Urinary bladder (tissue), 4 donors: Measurements from ENCODE around the gene MDM2. TPM values are rescaled to one million over a fixed set of nuclear protein-coding genes. Genes with fewer than 3 reads are reported as not detected.
"Not testable (repeated sequence)": the region's sequence is repeated elsewhere in the genome, so short reads cannot be mapped to it uniquely, and the experiment has no call there.

ENCODE experiments used
- DNase-seq: peaks from one replicate; pipeline ENCODE4 v3.0.0-alpha.2; 2015; ENCODE audit errors: extremely low spot score
- H3K27ac ChIP-seq: one replicate; pipeline ENCODE4 v1.5.1; 2013; ENCODE audit warnings: low read depth, mild to moderate bottlenecking, moderate library complexity
- H3K36me3 ChIP-seq: one replicate; pipeline ENCODE4 v1.6.1; 2013; ENCODE audit warnings: mild to moderate bottlenecking, moderate library complexity; ENCODE audit not compliant: insufficient read depth
- H3K4me1 ChIP-seq: one replicate; pipeline ENCODE4 v1.6.1; 2013; ENCODE audit warnings: mild to moderate bottlenecking, moderate library complexity; ENCODE audit not compliant: insufficient read depth
- H3K4me3 ChIP-seq: one replicate; pipeline ENCODE4 v1.5.1; 2013; ENCODE audit warnings: low read depth, low read length
- WGBS: extraction: QIAGEN DNeasy Blood & Tissue Kit; methylation state at CpG from one replicate; pipeline ENCODE4 v1.1.7; 2013; 5-methylcytosine and 5-hydroxymethylcytosine counted together
- polyA plus RNA-seq: library from polyadenylated mRNA; stranded (reverse); fragments of 200-250 nt; gene quantifications from one replicate; pipeline ENCODE4 v1.2.3, GENCODE V29; 2013
- total RNA-seq: library from RNA; depleted of rRNA; stranded (reverse); fragments of >200 nt; gene quantifications from one replicate; pipeline ENCODE4 v1.2.3, GENCODE V29; 2014
- donor health status: healthy with polysubstance abuse.
- donor health status: healthy.

The MDM2 gene
- total and polyA plus RNA-seq, 2 donors = 14.9 to 98.0 TPM

- no peak overlapping the region for H3K27ac ChIP-seq
- DNase-seq = no peak
- peaks cover 2% of the 10 kb centered on the region for H3K4me1 ChIP-seq
- no peak overlapping the region for H3K4me3 ChIP-seq
- H3K36me3 ChIP-seq = peaks cover 6% of the 10 kb centered on the region
- 89% methylated on average over 4 of the region's 4 CpGs for WGBS
Observed at GRCh38 chr12:68832504-68832867, 24.5 kb downstream of the MDM2 start.

DNA sequence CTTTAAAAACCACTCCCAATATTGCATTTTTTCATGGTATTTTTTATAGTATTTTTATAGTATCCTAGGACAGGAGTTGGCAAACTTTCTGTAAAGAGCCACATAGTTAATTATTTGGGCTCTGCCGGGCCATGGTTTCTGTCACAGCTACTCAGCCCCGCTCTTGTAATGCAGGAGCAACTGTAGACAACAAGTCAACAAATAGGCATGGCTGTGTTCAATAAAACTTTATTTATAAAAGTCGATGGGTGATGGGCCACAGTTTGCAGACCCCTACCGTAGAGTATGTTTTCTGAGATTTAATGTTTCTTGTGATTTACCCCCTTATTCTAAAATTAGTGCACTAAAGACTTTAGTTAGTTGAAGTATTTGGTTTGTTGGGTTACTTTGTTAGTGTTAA, 25.5 kb downstream of the MDM2 start:
- 96% methylated on average over 4 of the region's 4 CpGs for WGBS
- H3K27ac ChIP-seq = no peak overlapping the region
- H3K4me3 ChIP-seq = no peak overlapping the region
- peaks cover 9% of the 10 kb centered on the region for H3K36me3 ChIP-seq
- peaks cover 2% of the 10 kb centered on the region for H3K4me1 ChIP-seq
- DNase-seq = no peak

DNA sequence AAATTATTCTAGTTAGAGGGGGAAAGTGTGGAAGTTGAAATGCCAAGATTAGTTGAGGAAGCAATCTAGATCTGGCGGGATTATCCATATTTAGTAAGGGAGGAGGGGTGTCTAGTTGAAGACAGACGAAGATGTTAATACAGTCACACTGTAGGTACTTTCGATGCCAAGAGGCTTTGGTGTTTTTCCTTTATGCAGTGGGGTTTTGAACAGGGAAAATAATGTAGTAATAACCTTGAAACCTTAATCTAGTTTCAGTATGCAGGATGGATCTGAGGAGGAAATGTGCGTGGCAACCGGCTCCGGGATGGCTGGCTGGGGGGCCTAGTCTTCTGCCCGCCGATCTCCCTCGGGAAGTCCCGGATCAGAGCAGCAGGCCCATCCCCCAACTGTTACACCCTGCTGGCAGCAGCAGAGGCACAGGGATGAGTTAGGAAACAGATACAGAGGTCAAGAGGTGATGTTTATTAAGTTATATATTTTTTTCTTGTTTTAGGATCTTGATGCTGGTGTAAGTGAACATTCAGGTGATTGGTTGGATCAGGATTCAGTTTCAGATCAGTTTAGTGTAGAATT, 27.4 kb downstream of the MDM2 start:
- Histone ChIP-seq H3K36me3 (peaks cover 9% of the 10 kb centered on the region), H3K4me1 (peaks cover 2% of the 10 kb centered on the region), H3K4me3 (no peak overlapping the region), H3K27ac (no peak overlapping the region)
- DNase-seq = no peak
- WGBS = 52% methylated on average over 10 of the region's 10 CpGs

DNA sequence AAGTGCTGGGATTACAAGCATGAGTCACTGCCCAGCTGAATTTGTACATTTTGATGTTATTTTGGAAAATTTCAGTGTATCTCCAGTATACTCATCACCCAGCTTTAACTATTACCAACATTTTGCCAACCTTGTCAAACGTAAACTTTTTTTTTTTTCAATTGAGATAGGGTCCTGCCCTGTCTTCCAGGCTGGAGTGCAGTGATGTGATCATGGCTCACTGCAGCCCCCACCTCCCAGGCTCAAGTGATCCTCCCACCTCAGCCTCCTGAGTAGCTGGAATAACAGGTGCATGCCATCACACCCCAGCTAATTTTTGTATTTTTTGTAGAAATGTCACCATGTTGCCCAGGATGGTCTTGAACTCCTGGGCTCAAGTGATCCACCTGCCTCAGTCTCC, 29.2 kb downstream of the MDM2 start:
- Histone ChIP-seq H3K4me3 (no peak overlapping the region), H3K27ac (no peak overlapping the region), H3K36me3 (peaks cover 9% of the 10 kb centered on the region), H3K4me1 (peaks cover 2% of the 10 kb centered on the region)
- no peak for DNase-seq
- 92% methylated on average over 1 of the region's 1 CpG for WGBS

GRCh38 chr12:68838046-68838886, 30.3 kb downstream of the MDM2 start:
- Histone ChIP-seq H3K4me1 (peaks cover 2% of the 10 kb centered on the region), H3K4me3 (no peak overlapping the region), H3K36me3 (peaks cover 9% of the 10 kb centered on the region), H3K27ac (no peak overlapping the region)
- WGBS = 79% methylated on average over 5 of the region's 5 CpGs
- DNase-seq = no peak

- no peak overlapping the region for H3K27ac ChIP-seq
- peaks cover 9% of the 10 kb centered on the region for H3K36me3 ChIP-seq
- 54% methylated on average over 2 of the region's 2 CpGs for WGBS
- H3K4me3 ChIP-seq = no peak overlapping the region
- H3K4me1 ChIP-seq = peaks cover 2% of the 10 kb centered on the region
- DNase-seq = no peak
Observed at GRCh38 chr12:68839183-68840147, 31.5 kb downstream of the MDM2 start.

DNA sequence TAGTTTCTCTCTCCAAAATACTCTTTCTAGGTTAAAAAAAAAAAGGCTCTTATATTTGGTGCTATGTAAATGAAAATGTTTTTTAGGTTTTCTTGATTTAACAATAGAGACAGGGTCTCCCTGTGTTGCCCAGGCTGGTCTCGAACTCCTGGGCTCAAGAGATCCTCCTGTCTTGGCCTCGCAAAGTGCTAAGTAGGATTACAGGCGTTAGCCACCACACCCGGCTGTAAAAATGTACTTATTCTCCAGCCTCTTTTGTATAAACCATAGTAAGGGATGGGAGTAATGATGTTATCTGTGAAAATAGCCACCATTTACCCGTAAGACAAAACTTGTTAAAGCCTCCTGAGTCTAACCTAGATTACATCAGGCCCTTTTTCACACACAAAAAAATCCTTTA, 33.2 kb downstream of the MDM2 start:
- 85% methylated on average over 5 of the region's 5 CpGs for WGBS
- H3K36me3 ChIP-seq, DNase-seq, H3K4me3 ChIP-seq, H3K4me1 ChIP-seq, H3K27ac ChIP-seq: not testable (repeated sequence)

DNA sequence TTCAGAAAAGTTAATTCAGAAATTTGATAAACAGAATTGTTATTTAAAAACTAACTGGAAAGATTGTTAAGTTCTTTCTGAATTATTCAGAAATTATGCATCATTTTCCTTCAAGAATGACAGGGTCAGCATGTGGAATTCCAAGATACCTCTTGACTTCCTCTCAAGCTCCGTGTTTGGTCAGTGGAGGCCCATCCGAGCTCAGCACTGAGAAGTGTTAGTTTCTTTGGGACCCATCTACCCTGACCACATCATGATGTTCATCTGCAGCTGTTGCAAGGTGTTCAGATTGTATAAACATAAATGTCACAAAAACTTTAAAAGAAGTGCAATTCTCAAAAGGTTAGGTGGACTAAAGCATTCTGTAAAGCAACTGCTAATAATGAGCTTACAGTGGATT, 33.7 kb downstream of the MDM2 start:
- Histone ChIP-seq H3K27ac (no peak overlapping the region), H3K4me3 (no peak overlapping the region), H3K4me1 (no peaks in the 10 kb centered on the region), H3K36me3 (peaks cover 5% of the 10 kb centered on the region)
- no peak for DNase-seq
- WGBS = 91% methylated on average over 2 of the region's 2 CpGs

GRCh38 chr12:68842123-68842522, 34.1 kb downstream of the MDM2 start:
- H3K36me3 ChIP-seq = peaks cover 5% of the 10 kb centered on the region
- H3K4me3 ChIP-seq = no peak overlapping the region
- WGBS = 85% methylated on average over 3 of the region's 3 CpGs
- no peak for DNase-seq
- no peak overlapping the region for H3K27ac ChIP-seq
- H3K4me1 ChIP-seq = no peaks in the 10 kb centered on the region

GRCh38 chr12:68842784-68843567, 35.0 kb downstream of the MDM2 start:
- WGBS = 79% methylated on average over 2 of the region's 2 CpGs
- Histone ChIP-seq H3K27ac (no peak overlapping the region), H3K4me3 (no peak overlapping the region), H3K36me3 (peaks cover 2% of the 10 kb centered on the region), H3K4me1 (no peaks in the 10 kb centered on the region)
- no peak for DNase-seq

DNA sequence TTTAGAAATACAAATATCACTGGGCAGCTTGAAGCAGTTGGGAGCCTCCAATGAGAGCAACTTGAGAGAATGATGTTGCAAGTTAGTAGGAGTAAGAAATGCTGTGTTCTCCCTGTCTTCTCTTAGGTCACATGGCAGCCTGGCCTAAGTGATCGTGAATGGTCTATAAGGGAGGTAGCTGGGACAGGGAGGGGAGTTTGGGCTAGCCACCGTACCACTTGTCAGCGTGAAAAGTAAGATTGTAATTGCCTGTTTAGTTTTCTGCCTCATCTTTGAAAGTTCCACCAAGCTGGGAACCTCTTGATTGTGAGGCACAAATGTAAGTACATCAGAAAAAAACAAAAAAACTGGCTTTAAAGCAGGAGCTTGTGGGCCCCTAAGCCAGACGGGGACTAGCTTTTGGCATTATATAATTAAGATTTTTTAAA, 36.4 kb downstream of the MDM2 start:
- DNase-seq = no peak
- H3K27ac ChIP-seq = peak overlapping the region; percentile 5
- 88% methylated on average over 4 of the region's 4 CpGs for WGBS
- H3K36me3 ChIP-seq = no peaks in the 10 kb centered on the region
- no peaks in the 10 kb centered on the region for H3K4me1 ChIP-seq
- no peak overlapping the region for H3K4me3 ChIP-seq

- Histone ChIP-seq H3K4me1 (no peaks in the 10 kb centered on the region), H3K4me3 (no peak overlapping the region), H3K36me3 (no peaks in the 10 kb centered on the region), H3K27ac (no peak overlapping the region)
- DNase-seq = no peak
- 87% methylated on average over 14 of the region's 14 CpGs for WGBS
Observed at GRCh38 chr12:68844788-68845695, 37.1 kb downstream of the MDM2 start.
